Ovary (tissue), 9 donors: ENCODE measurements around the gene PPP5C. TPM values are rescaled to one million over a fixed set of nuclear protein-coding genes. Genes with fewer than 3 reads are reported as not detected.

Source experiments
- DNase-seq, 5 donors: peaks; one replicate each; pipeline ENCODE4 v3.0.0-alpha.2; 2019 to 2020
- H3K27ac ChIP-seq, 2 donors: fragments of 200-600 bp; one replicate each; pipeline versions ENCODE4 v1.5.1 to v1.8.0; 2019 to 2022
- H3K27me3 ChIP-seq: fragments of 200-600 bp; one replicate; pipeline ENCODE4 v1.8.0; 2022
- H3K36me3 ChIP-seq: fragments of 200-600 bp; sonication (generic); one replicate; pipeline ENCODE4 v1.5.1; 2019
- H3K4me1 ChIP-seq: one replicate; pipeline ENCODE4 v1.8.1; 2013; ENCODE audit warnings: mild to moderate bottlenecking, moderate library complexity; ENCODE audit not compliant: insufficient read depth
- H3K4me3 ChIP-seq: fragments of 200-600 bp; sonication (generic); one replicate; pipeline ENCODE4 v1.5.1; 2017
- H3K9me3 ChIP-seq, 2 donors: fragments of 200-600 bp in 1 of 2; sonication (generic) in 1 of 2; one replicate each; pipeline versions ENCODE4 v1.5.1 to v1.8.1; 2013 to 2019; ENCODE audit warnings: mild to moderate bottlenecking in 1 of 2, moderate library complexity in 1 of 2
- EP300 ChIP-seq: sonication (generic); formaldehyde crosslinking; IDR thresholded peaks from one replicate; pipeline ENCODE4 v1.6.1; 2017; ENCODE audit warnings: antibody characterized with exemption
- POLR2A ChIP-seq: fragments of 450-650 bp; IDR thresholded peaks from one replicate; pipeline ENCODE4 v1.6.1; 2017; ENCODE audit warnings: antibody characterized with exemption, mild to moderate bottlenecking, moderate library complexity
- WGBS, 3 donors: extraction: QIAGEN DNeasy Blood & Tissue Kit in 1 of 3; methylation state at CpG; one replicate each; pipeline versions ENCODE4 v1.1.5 to v1.1.7; 2013 to 2017; 5-methylcytosine and 5-hydroxymethylcytosine counted together
- intact Hi-C, 4 donors: fragments of 100-400 bp; cut with DNase I; formaldehyde crosslinking; loops; one replicate each; pipeline versions ENCODE4 v1.11.0 to v1.15.1; 2022 to 2023
- polyA plus RNA-seq, 2 donors: library from polyadenylated mRNA; stranded (reverse); fragments of 200-250 nt in 1 of 2; fragments of 350-450 nt in 1 of 2; fragmentation: Illumina TruSeq in 1 of 2; extraction: RNeasy Lipid Tissue Mini Kit (QIAGEN cat#74804) in 1 of 2; gene quantifications; one replicate each; pipeline ENCODE4 v1.2.3, GENCODE V29; 2013 to 2014
- total RNA-seq, 7 donors: library from RNA; depleted of rRNA in 2 of 7; stranded (reverse); fragments of >200 nt in 2 of 7; fragmentation: NEBNext Ultra II Directional in 3 of 7; extraction: Animal tissue kit (Norgen Biotek cat#: 25700) in 3 of 7; gene quantifications; one replicate each; pipeline versions ENCODE4 v1.1.0 to v1.2.4, GENCODE V29; 2016 to 2023
- TF ChIP-seq, protein P1 (sequence below), 3 donors: fragments of 450-650 bp in 2 of 3; fragments of 200-600 bp in 1 of 3; IDR thresholded peaks; one replicate each; pipeline versions ENCODE4 v1.5.1 to v1.8.0; 2016 to 2022; ENCODE audit warnings: antibody characterized with exemption in 3 of 3, mild to moderate bottlenecking in 1 of 3
- donor health status: DM: no; HTN: no; CAD: no; lungs with moderate emphysema.
- donor health status: DM: no; HTN: no; CAD: no.
- donor health status: Bipolar disorder and iron deficiency.
- donor health status: DM: yes; HTN: yes; CAD: no.
- donor health status: DM: no; HTN: no; CAD: no.
- donor health status: DM: yes; HTN: yes; CAD: no.

PPP5C gene
- total and polyA plus RNA-seq, 9 donors, result 33.1 to 79.2 (median 45.3) TPM

- H3K4me3 ChIP-seq, result no peak overlapping the region
- no peak overlapping the region for H3K27ac ChIP-seq
- intact Hi-C loops, result loop anchor here in 2 of 4 donors (10.0 kb wide), 2 partner anchors 59 to 69 kb away; partner anchors contain the start of gene HIF3A (in 1 of the 2)
- TF ChIP-seq, protein P1, sequence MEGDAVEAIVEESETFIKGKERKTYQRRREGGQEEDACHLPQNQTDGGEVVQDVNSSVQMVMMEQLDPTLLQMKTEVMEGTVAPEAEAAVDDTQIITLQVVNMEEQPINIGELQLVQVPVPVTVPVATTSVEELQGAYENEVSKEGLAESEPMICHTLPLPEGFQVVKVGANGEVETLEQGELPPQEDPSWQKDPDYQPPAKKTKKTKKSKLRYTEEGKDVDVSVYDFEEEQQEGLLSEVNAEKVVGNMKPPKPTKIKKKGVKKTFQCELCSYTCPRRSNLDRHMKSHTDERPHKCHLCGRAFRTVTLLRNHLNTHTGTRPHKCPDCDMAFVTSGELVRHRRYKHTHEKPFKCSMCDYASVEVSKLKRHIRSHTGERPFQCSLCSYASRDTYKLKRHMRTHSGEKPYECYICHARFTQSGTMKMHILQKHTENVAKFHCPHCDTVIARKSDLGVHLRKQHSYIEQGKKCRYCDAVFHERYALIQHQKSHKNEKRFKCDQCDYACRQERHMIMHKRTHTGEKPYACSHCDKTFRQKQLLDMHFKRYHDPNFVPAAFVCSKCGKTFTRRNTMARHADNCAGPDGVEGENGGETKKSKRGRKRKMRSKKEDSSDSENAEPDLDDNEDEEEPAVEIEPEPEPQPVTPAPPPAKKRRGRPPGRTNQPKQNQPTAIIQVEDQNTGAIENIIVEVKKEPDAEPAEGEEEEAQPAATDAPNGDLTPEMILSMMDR (IDR thresholded peaks at IDR 0.05), result no peak
- TF ChIP-seq EP300 (no peak), POLR2A (no peak)
- H3K9me3 ChIP-seq, result no peaks in the 10 kb centered on the region
- H3K36me3 ChIP-seq, result no peaks in the 10 kb centered on the region
- peaks cover 16% of the 10 kb centered on the region for H3K4me1 ChIP-seq
- no peaks in the 10 kb centered on the region for H3K27me3 ChIP-seq
- peak in 1 of 5 donors; percentile 29 for DNase-seq
- WGBS, 3 donors, result 88 to 93% (median 91%) methylated on average over 28 of the region's 28 CpGs
Observed at GRCh38 chr19:46353730-46354528, 7.0 kb downstream of the PPP5C start.

DNA sequence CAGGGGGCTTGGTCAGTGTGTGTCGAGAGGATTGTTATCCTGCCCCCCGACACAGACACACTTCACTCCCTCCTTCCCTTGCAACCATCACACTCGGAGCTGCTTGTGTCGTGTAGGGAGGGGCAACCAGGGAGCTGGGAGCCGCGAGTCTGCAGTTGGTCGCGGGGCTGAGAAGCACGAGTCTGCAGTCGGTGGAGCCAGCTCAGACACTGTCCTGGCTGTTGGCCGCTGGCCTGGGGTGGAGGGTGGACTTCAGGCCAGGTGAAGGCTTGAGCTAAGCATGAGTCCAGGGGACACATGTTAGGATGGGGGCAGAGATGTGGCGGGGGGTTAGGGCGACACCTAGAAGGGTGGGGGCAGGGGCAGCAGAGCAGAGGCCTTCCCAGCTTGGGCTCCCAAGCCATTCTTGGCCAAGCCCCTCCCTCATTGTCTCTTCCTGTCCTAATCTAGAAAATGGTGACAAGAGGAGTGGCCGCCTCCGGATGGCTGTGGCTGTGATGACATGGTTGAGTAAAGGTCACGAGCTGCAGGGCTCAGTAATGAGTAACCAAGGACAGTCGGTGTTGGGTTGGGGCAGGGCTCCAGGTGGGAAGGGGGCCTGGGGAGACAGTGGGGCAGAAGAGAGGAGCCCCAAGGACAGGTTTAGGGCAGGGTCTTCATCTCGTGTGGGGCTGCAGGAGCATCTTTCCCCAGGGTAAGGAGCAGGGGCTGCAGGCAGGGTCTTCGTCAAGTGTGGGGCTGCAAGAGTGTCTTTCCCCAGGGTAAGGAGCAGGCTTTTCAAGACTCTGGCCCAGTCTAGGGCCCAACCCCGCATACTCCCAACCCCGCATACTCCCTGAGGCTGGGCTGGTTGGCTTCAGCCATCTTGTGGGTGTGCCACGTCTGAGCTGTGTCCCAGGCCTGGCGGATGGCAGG, 8.6 kb downstream of the PPP5C start:
- no peaks in the 10 kb centered on the region for H3K9me3 ChIP-seq
- WGBS, 3 donors, result 76 to 81% (median 80%) methylated on average over 23 of the region's 23 CpGs
- no peak overlapping the region for H3K27ac ChIP-seq
- no peak overlapping the region for H3K4me3 ChIP-seq
- H3K27me3 ChIP-seq, result no peaks in the 10 kb centered on the region
- intact Hi-C loops, result loop anchor here in 2 of 4 donors (10.0 kb wide), 2 partner anchors 61 to 71 kb away; partner anchors contain the start of gene HIF3A (in 1 of the 2)
- no peaks in the 10 kb centered on the region for H3K36me3 ChIP-seq
- H3K4me1 ChIP-seq, result peaks cover 6% of the 10 kb centered on the region
- no peak for DNase-seq
- no peak for TF ChIP-seq POLR2A
- no peak for TF ChIP-seq EP300
- TF ChIP-seq, protein P1 (IDR thresholded peaks at IDR 0.05), result no peak

DNA sequence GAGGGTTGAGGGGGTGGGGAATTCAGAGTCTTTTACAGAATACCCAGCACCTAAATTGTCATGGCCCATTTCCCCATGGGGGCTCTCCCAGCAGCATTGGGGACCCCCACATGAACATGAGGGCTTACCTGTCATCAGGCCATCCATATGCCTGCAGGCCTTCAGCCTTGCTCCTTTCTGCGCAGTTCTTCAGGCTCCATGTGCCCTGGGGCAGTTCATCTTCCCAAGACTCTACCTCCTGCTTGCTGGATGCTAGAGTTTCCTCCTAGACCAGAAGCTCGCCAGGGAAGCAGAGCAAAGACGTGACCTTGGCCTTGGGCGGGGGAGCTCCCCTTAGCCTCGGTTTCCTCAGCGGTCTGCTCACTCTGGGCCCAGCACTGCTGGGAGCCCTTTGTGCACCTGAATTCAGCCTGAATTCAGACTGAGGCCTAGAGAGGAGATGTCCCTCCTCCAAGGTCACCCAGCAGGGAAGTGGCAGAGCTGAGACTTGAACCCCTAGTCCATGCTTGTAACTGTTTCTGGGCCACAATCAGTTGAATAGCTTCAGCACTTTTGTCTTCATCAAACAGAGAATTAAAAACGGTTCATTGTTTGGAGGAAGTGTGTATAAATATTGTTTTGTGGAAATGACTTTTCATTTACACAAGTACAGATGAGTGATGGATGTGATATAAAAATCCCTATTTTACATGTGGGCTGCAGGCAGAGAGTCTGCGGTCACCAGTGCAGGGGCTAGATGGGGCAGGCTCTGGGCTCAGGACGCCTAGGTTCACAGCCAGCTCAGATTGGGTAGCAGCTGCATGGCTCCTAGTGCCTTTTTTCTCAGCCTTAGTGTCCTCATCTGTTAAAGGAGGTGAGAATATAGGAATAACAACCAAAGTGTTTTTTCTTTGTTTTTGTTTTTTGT, 9.5 kb downstream of the PPP5C start:
- Histone ChIP-seq H3K27me3 (no peaks in the 10 kb centered on the region), H3K4me3 (no peak overlapping the region), H3K4me1 (peaks cover 1% of the 10 kb centered on the region), H3K27ac (no peak overlapping the region), H3K36me3 (no peaks in the 10 kb centered on the region), H3K9me3 (no peaks in the 10 kb centered on the region)
- 68 to 82% (median 70%) methylated on average over 9 of the region's 9 CpGs for WGBS, 3 donors
- TF ChIP-seq EP300 (no peak), POLR2A (no peak)
- TF ChIP-seq, protein P1 (IDR thresholded peaks at IDR 0.05), result no peak
- intact Hi-C loops, result loop anchor here in 2 of 4 donors (10.0 kb wide), 2 partner anchors 62 to 72 kb away; partner anchors contain the start of gene HIF3A (in 1 of the 2)
- no peak for DNase-seq
